Measurements from ENCODE around the gene MYZAP.

The MYZAP gene

DNA sequence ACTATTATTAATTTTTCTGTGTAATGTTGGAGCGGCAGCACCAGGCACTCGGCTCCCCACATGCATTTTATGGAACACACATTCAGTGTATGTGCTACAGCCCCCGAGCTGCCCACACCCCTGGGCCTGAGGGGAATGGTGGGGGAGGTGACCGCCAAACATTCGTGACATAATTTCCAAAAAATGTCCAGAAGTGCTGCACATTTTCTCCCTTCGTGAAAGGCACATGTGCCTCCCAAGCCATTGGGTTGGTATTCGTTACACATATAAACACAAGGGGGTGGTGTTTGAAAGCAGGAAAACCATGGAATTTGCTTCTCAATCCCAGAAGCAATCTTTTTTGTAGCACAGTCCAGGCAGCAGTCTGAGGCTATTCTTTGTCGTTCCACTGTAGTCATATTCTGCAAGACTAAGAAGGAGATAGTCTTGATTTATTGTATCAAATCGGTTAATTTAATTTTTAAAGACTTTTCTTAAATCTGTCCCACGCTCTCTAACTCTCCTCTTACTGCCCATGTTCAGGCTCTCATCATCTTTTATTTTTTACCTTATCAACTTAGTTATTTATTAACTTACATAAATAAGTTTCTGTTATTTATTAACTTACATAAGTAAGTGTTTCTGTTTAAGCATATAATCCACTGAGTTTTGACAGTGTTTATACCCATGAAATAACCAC is 75.6 kb downstream of the MYZAP start:
- peak; percentile 57 for DNase-seq

DNA sequence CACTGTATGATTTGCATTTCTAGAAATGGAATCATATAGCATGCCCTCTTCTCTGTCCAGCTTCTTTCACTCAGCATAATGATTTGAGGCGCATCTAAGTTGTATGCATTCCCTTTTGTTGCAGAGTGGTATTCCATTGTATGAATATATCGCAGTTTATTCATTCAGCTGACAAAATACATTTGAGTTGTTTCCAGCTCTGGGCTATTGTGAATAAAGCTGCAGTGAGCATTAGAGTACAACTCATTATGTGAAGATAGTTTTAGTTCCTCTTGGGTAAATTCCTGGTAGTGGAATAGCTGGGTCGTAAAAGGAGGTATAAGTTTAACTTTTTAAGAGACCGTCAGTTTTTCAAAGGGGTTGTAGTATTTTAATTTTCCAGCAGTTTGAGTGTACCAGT is 76.3 kb downstream of the MYZAP start:
- no peak for DNase-seq

DNA sequence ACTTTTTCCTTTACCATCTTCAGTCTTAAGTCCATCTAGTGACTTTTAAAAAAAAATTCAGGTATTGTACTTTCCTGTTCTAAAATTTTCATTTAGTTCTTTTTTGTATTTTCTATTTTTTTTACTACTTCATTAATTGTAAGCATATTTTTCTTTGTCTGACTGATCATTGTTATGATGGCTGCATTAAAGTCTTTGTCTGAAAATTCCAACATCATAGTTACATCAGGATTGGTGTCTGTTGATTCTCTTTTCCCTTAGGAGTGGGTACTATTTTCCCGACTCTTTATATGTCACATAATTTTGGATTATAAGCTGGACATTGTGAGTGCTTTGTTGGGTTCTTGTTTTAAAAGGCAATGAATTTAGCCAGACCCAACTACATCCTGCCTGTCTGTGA is 79.9 kb downstream of the MYZAP start:
- no peak for DNase-seq

GRCh38 chr15:57675481-57676181 is 83.9 kb downstream of the MYZAP start:
- DNase-seq: no peak

- no peak for DNase-seq
Observed at GRCh38 chr15:57676585-57676984, 84.9 kb downstream of the MYZAP start.

DNA sequence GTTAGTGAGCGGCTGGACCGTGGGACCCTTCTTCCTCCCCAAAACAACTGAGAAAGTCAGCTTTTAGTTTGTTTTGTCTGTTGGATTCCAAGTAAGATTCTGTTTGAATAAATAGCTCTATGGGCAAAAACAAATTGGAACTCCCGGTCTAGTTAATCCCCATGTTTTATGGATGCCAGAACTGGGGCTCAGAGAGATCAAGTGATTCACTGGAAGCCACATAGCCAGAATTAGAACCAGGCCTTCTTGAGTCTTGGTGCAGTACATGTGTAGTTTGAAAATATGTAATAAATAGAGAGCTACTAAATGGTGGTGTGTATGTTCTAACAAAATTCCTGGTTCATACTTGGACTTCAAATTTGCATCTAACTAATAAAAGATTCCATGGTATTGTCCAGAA is 85.5 kb downstream of the MYZAP start:
- DNase-seq: no peak

GRCh38 chr15:57680021-57680420 is 88.3 kb downstream of the MYZAP start:
- no peak for DNase-seq

GRCh38 chr15:57681011-57681410 is 89.3 kb downstream of the MYZAP start:
- no peak for DNase-seq

DNA sequence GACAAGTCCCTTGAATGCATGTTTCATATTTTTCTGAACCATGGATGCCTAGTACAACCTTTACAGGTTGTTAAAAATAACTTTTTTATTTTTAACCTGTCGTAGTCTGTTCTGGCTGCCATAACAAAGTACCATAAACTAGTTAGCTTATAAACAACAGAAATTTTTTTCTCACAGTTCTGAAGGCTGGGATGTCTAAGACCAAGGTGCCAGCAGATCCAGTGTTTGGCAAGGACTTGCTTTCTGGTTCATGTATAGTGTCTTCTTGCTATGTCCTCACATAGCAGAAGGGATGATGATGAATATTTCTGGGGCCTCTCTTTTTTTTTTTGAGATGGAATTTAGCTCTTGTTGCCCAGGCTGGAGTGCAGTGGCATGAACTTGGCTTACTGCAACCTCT is 91.8 kb downstream of the MYZAP start:
- no peak for DNase-seq

- DNase-seq: no peak
Observed at GRCh38 chr15:57684491-57685151, 92.9 kb downstream of the MYZAP start.

- no peak for DNase-seq
Observed at GRCh38 chr15:57685306-57686095, 93.8 kb downstream of the MYZAP start.

DNA sequence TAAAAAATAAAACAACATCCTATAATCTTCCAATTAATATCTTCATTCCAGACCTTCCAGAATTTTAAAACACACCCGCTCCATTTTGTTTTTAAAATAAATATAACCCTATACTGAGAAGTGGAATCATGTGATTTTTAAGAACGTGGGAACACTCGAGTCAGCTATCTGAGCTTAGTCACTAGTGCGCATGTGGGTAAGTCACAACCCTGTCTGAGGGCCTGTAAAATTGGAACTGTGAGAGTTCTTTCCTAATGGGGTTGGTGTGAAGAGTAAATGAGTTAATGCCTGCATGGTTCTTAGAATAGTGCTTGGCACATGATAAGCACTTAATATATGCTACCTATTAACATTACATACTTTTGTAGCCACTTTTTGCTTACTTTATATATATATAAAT is 95.0 kb downstream of the MYZAP start:
- DNase-seq: no peak

DNA sequence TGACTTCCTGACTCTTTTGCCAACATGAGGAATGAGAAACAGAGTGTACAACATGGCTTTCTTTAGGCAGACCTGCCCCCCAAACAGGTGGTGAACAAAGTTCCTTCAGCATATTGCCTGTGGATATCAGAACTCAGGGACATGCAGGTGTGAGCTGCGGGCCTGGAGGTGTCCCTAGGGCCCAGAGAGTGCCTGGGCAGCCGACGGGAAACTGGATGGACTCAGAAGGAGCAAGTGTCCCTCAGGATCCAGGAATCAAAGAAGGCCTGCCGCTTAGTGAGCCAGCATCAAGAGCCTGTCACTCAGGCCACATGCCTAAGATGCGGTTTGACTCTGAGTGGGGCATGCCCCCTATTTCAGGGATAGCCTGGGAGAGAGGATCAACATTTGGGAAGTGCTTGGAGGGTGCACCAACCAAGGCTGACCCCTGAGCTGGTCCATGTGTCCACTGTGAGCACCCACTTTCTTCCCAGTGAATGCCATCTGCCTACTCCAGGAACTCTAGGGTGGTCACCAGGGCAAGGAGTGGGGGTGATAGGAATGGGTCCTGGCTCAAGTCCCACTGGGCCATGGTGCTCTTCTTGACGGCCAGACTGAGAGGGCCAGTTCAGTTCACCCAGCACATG is 98.8 kb downstream of the MYZAP start:
- DNase-seq: no peak

- DNase-seq: no peak
Observed at GRCh38 chr15:57691082-57691481, 99.4 kb downstream of the MYZAP start.

- DNase-seq: no peak
Observed at GRCh38 chr15:57692709-57693108, 101.0 kb downstream of the MYZAP start.

DNA sequence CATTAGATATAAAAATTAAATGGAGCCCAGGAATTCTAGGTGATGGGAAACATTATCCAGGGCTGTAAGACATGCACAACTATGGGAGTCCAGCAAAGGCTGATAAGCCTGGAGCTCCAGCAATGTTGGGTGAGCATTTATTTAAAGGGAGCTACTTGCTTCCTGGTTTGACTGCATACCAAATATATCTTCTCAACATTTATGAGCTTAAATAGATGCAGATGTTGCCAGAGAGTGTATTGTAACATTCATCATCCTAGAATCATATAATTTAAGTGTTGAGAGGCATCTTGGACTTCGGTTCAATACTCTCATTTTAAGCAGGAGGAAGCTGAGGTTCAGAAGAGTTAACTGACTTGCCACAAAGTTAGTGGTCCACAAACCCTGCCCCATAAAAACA is 102.6 kb downstream of the MYZAP start:
- no peak for DNase-seq

- DNase-seq: no peak
Observed at GRCh38 chr15:57696146-57696545, 104.4 kb downstream of the MYZAP start.

DNA sequence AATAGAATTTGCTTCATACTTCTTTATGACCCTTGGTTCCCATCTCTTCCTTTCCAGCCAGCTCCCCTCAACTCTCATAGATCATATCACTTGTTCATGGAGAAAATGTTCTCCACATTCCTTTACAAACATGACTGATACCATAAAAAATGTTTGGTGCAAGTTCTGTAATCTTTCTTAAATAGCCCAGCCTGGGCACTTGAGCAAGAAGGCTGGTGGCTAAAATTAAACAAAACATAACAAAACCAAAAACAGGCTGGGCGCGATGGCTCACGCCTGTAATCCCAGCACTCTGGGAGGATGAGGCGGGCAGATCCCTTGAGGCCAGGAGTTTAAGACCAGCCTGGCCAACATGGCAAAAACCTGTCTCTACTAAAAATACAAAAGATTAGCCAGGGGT is 105.9 kb downstream of the MYZAP start:
- DNase-seq: no peak

- no peak for DNase-seq
Observed at GRCh38 chr15:57698243-57698642, 106.5 kb downstream of the MYZAP start.

DNA sequence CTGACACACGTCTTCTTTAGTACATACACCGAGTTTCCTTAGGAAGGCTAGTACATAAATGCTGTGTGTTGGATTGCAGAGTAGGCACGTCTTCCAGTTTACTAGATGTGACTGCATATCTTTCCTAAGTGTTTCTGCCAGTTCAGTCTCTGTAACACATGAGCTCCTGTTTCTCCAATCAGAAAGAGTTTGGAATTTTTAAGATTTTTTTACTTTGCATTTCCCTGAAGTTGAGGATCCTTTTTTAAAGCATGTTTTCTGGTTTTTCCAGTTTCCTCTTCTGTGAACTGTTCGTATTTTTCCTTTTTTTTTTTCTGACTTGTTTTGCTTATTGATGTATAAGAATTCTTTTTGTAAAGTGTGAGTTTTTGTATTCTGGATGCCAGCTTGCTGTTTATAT is 107.3 kb downstream of the MYZAP start:
- DNase-seq: no peak

DNA sequence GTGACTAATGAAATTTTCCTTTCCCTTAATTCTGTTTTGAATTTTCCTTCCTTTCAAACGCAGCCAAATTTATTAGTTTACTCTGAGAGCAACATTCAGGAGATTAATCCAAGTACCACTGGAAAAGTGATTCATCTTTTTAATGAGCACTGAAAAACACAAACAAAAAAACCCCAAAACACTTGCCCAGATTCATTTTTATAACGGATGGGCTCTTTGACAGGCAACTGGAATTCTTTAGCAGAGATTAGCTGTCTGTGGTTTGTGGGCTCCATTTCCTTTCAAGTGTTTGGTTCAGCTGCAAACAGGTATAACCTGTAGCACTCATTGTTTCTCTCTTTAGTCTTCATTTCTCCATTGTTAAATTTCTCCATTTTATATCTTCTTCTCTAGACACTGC is 111.7 kb downstream of the MYZAP start:
- no peak for DNase-seq

- DNase-seq: no peak
Observed at GRCh38 chr15:57704441-57704840, 112.7 kb downstream of the MYZAP start.

All from islet precursor cell (in vitro differentiated cells).